Astrocyte of the spinal cord (primary cell): ENCODE data around the gene COLEC11.

Source experiments
- DNase-seq: peaks from one replicate; pipeline ENCODE4 v3.0.0; 2011; ENCODE audit warnings: low read depth, low spot score
- H3K4me3 ChIP-seq: 2 replicates; pipeline ENCODE4 v1.5.1; 2011; ENCODE audit warnings: low read depth, mild to moderate bottlenecking, low read length, moderate library complexity
- in situ Hi-C: cut with HindIII; loops from 2 replicates; pipeline ENCODE4 v1.10.0; 2017; ENCODE audit warnings: low sequenced_read_pairs
- TF ChIP-seq, protein P1 (sequence below): IDR thresholded peaks from 2 replicates; pipeline ENCODE4 v1.5.1; 2012; ENCODE audit warnings: low read depth, mild to moderate bottlenecking, low read length, inconsistent platforms

COLEC11 gene

DNA sequence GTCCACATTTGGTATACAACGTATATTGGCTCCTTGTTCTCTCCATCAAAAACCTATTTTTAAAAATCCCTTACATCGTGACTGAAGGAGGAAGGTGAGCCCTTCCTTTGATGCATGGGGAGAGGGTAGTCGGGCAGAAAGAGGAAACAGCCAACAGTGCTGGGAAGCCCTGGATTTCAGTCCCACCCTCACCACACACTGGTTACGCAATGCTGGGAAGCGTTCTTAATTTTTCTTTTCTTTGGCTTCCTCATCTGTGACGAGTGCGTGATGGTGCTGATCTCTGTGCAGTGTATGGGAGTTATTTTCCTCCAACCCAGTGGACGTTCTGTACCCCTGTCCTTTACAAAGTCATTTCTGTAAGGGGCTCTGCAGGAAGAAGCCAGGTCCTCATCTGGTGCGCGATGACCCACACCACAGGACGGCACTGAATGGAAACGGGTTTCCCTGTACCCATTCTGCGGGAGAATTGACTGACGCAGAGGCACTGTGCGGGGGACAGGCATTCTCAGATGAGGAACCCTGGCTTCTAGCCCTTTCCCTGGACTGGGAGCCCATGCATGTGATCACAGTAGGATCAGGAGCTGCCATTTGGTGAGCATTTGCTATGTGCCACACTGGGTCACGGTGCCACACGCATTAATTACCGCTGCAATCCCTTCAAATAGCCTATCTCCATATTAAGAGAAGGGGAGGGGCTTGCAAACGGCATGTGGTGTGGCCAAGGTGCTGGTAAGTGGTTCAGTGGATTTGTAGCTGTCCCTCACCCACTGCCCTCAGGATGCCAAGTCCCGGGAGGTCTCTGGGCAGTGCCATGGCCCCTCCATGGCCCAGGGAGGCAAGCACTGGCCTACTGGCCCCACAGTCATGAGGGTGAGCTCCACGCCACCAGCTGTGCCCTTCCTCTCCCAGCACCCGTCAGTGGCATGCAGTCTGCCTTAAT, 4.3 kb downstream of the COLEC11 start:
- in situ Hi-C loops, result no loop called here
- TF ChIP-seq, protein P1, sequence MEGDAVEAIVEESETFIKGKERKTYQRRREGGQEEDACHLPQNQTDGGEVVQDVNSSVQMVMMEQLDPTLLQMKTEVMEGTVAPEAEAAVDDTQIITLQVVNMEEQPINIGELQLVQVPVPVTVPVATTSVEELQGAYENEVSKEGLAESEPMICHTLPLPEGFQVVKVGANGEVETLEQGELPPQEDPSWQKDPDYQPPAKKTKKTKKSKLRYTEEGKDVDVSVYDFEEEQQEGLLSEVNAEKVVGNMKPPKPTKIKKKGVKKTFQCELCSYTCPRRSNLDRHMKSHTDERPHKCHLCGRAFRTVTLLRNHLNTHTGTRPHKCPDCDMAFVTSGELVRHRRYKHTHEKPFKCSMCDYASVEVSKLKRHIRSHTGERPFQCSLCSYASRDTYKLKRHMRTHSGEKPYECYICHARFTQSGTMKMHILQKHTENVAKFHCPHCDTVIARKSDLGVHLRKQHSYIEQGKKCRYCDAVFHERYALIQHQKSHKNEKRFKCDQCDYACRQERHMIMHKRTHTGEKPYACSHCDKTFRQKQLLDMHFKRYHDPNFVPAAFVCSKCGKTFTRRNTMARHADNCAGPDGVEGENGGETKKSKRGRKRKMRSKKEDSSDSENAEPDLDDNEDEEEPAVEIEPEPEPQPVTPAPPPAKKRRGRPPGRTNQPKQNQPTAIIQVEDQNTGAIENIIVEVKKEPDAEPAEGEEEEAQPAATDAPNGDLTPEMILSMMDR, result no peak
- no peak overlapping the region for H3K4me3 ChIP-seq
- DNase-seq, result no peak

DNA sequence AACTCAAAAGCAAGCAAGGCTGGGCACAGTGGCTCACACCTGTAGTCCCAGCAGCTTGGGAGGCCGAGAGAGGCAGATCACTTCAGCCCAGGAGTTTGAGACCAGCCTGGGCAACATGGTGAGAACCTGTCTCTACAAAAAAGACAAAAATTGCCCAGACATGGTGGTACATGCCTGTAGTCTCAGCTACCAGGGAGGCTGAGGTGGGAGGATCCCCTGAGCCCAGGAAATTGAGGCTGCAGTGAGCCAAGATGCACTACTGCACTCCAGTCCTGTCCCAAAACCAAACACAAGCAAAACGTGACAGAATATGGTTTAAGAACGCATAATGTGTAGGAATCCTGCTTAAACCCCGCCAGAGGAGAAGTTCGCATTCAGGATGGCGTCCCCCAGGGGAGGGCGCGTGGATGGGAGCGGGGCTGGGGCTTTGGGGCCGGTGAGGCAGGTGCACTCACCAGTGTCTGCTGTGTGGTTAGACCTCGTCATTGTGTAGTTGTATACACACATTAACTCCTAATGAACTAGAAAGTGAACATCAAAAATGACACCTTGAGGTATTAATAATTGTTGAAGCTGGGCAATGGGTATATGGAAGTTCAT, 5.4 kb downstream of the COLEC11 start:
- no peak for DNase-seq
- no peak overlapping the region for H3K4me3 ChIP-seq
- TF ChIP-seq, protein P1, result no peak
- in situ Hi-C loops, result no loop called here

DNA sequence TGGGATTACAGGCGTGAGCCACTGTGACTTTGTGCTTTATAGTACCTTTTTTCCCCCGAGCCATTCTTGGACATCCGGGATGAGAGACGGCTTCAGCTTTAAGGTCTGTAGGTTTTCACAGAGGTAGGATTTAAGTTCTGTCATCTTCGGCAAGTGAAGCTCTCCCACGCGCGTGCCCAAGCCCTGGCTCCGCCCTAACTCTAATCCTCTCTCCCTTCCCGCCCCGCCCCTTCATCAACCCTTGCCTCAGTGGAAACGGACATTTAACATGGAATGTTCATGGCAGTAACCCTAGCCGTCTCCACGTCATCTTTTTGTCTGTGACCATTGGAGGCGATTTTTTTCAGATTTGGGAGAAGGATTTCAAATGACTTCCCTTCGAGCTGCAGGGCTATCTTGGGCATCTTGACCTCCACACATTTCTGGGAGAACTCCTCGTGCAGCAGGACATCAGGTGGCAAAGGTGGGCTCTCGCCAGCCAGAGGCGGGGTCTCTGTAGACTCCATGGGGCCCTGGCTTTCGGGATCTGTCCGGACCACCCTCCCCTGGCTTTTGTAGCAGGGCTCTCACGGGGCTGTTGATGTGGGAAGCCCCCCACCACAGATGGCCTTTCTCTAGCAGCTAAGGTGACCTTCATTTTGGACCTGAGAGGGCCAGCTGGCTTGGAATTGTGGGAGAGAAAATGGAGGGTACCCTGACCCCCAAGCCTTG, 6.8 kb downstream of the COLEC11 start:
- DNase-seq, result no peak
- H3K4me3 ChIP-seq, result no peak overlapping the region
- TF ChIP-seq, protein P1, result no peak
- in situ Hi-C loops, result no loop called here

DNA sequence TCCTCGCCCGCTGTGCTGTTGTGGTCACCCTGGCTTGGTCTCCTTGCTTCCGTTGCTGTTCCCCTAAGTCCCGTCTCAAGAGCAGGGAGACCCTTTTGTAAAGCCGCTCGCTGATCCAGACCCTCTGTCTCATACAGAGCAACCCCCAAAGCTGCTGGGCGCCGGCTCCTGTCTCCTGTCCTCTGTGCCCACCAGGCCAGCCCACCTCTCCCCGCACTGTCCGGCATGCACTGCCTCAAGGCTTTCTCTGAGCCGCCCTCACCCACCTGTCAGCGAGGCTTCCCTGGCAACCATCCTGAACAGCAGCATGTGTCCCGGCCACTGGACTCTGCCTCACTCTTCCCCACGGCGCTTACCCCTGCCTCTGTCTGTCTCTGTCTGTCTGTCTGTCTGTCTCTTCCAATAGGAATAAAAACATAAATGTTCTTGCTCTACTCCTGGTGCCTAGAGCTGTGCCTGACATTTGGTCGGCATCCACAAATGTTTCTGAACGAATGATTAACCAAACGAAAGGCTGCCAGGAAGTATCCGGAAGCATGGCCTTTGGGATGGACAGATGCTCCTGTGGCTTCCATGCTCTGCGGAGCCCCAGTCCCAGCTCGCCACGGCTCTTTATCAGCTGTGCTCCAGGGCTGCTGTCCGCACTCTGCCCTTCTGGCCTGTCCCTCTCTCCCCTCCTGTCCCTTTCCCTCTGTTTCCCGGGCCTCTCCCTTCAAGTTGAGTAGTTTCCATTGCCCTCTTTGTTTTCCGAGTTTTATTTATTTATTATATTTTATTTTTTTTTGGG, 7.8 kb downstream of the COLEC11 start:
- TF ChIP-seq, protein P1, result no peak
- no peak for DNase-seq
- no peak overlapping the region for H3K4me3 ChIP-seq
- in situ Hi-C loops, result no loop called here

DNA sequence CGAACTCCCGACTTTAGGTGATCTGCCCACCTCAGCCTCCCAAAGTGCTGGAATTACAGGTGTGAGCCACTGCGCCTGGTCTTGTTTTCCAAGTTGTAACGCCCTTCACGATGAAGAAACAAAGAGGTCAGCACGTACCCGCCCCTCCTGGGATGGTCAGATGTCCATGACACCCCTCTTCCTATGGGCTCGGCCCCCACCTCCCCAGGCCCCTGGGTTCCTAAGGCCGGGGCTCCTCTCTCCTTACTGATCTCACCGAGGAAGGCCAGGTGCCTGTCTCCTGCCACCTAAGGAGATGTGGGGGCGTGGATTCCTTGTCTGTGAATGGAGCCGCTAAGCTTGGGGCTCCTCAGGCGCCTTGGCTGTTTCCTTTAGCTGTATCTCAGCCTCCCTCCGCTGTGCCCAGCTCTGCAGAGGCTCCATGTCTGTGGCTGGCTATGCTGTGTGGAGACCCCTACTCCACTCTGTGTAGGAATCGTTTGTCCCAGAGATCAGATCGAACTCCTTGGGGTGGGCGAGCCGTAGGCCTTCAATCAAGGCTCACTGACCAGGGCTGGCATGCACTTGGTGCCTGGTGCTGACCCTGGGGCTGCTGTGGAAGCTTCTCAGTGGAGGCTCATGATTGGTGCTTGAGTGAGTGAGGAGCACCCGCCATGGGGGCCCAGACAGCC, 8.8 kb downstream of the COLEC11 start:
- H3K4me3 ChIP-seq, result no peak overlapping the region
- in situ Hi-C loops, result no loop called here
- DNase-seq, result no peak
- TF ChIP-seq, protein P1, result no peak
